A673 (cell line): ENCODE results near the gene PEX5. TPM values are rescaled to one million over a fixed set of nuclear protein-coding genes. Genes with fewer than 3 reads are reported as not detected.

Source experiments
- BruUV-seq: library from RNA; stranded (reverse); fragments of 400-500 nt; replicated peaks from 2 replicates; lab custom pipeline; 2021; lab: Mats Ljungman, UMichigan
- CTCF ChIA-PET: fragments of 300-600 bp; sonication (Branson Sonifier 250); formaldehyde crosslinking; loops from one replicate; lab custom pipeline; 2022; ENCODE audit warnings: antibody characterized with exemption; lab: Charles Lee
- POLR2A ChIA-PET: fragments of 300-600 bp; sonication (Branson Sonifier 250); formaldehyde crosslinking; loops from one replicate; lab custom pipeline; 2022; ENCODE audit warnings: antibody characterized with exemption; ENCODE audit not compliant: low non-redundant PET; lab: Charles Lee
- DNase-seq: peaks from one replicate; pipeline ENCODE4 v3.0.0-alpha.2; 2015; ENCODE audit warnings: low spot score
- H3K27ac ChIP-seq: fragments of 200-600 bp; sonication (generic); 2 replicates; pipeline ENCODE4 v1.5.1; 2016; ENCODE audit warnings: mixed run types, low read depth, mild to moderate bottlenecking, mixed read lengths, antibody characterized with exemption, low read length; ENCODE audit not compliant: poor library complexity, severe bottlenecking
- H3K27me3 ChIP-seq: fragments of 200-600 bp; sonication (generic); replicated peaks from 2 replicates; pipeline ENCODE4 v1.6.1; 2017; ENCODE audit warnings: mixed run types, low read depth, mild to moderate bottlenecking, mixed read lengths, antibody characterized with exemption, low read length; ENCODE audit not compliant: insufficient read depth, poor library complexity
- H3K36me3 ChIP-seq: fragments of 200-600 bp; sonication (generic); 2 replicates; pipeline ENCODE4 v1.6.1; 2016; ENCODE audit warnings: mixed run types, mild to moderate bottlenecking, mixed read lengths, antibody characterized with exemption, low read length; ENCODE audit not compliant: insufficient read depth, poor library complexity, severe bottlenecking
- H3K4me1 ChIP-seq: fragments of 200-600 bp; sonication (generic); 2 replicates; pipeline ENCODE4 v1.6.1; 2017; ENCODE audit warnings: mixed run types, mild to moderate bottlenecking, mixed read lengths, antibody characterized with exemption, low read length; ENCODE audit not compliant: insufficient read depth, poor library complexity, severe bottlenecking
- H3K4me3 ChIP-seq: fragments of 200-600 bp; sonication (generic); 2 replicates; pipeline ENCODE4 v1.5.1; 2016; ENCODE audit warnings: low read depth, mixed run types, mild to moderate bottlenecking, mixed read lengths, low read length; ENCODE audit not compliant: poor library complexity, severe bottlenecking
- H3K9me3 ChIP-seq: fragments of 200-600 bp; sonication (generic); 2 replicates; pipeline ENCODE4 v1.6.1; 2016; ENCODE audit warnings: mixed run types, low read depth, mild to moderate bottlenecking, mixed read lengths, antibody characterized with exemption, low read length; ENCODE audit not compliant: poor library complexity, severe bottlenecking
- CTCF ChIP-seq: fragments of 300-800, 200-600 bp; sonication (generic); conservative IDR thresholded peaks from 2 replicates; pipeline ENCODE4 v1.5.1; 2017; ENCODE audit warnings: low read depth, mild to moderate bottlenecking, antibody characterized with exemption, low read length, moderate library complexity, mixed read lengths
- EZH2 ChIP-seq: fragments of 200-600 bp; sonication (generic); IDR thresholded peaks from 2 replicates; pipeline ENCODE4 v1.6.1; 2017; ENCODE audit warnings: borderline replicate concordance, low read depth, mild to moderate bottlenecking, mixed read lengths, antibody characterized with exemption, low read length; ENCODE audit not compliant: poor library complexity, severe bottlenecking
- intact Hi-C: fragments of 100-400 bp; cut with micrococcal nuclease; formaldehyde crosslinking; loops from one replicate; pipeline ENCODE4 v1.10.0; 2022; ENCODE audit not compliant: unreplicated experiment
- total RNA-seq: library from RNA; stranded (reverse); gene quantifications from 2 replicates; pipeline ENCODE4 v1.2.3, GENCODE V29; 2021

Gene PEX5
- total RNA-seq, 1 experiment from 2014 or later, result 36.9 TPM

GRCh38 chr12:7150356-7150755 is 39.1 kb upstream of the PEX5 start:
- ChIA-PET CTCF (no interaction called here), POLR2A (no interaction called here)
- Histone ChIP-seq H3K27ac (no peak overlapping the region), H3K9me3 (no peaks in the 10 kb centered on the region), H3K4me1 (no peaks in the 10 kb centered on the region), H3K36me3 (no peaks in the 10 kb centered on the region), H3K27me3 (no peaks in the 10 kb centered on the region), H3K4me3 (no peak overlapping the region)
- no peak for DNase-seq
- BruUV-seq, result no TSS peak
- intact Hi-C loops, result no loop called here
- no peak for TF ChIP-seq EZH2
- no peak for TF ChIP-seq CTCF

- ChIA-PET POLR2A (no interaction called here), CTCF (no interaction called here)
- Histone ChIP-seq H3K27me3 (no peaks in the 10 kb centered on the region), H3K36me3 (no peaks in the 10 kb centered on the region), H3K4me1 (no peaks in the 10 kb centered on the region), H3K9me3 (no peaks in the 10 kb centered on the region), H3K27ac (no peak overlapping the region), H3K4me3 (no peak overlapping the region)
- TF ChIP-seq EZH2, result no peak
- no peak for TF ChIP-seq CTCF
- intact Hi-C loops, result no loop called here
- BruUV-seq, result no TSS peak
- DNase-seq, result no peak
These were observed 38.6 kb upstream of the PEX5 start for GRCh38 chr12:7150841-7151240.

- no peaks in the 10 kb centered on the region for H3K9me3 ChIP-seq
- CTCF ChIA-PET, result no interaction called here
- no peaks in the 10 kb centered on the region for H3K27me3 ChIP-seq
- no peak overlapping the region for H3K4me3 ChIP-seq
- no peaks in the 10 kb centered on the region for H3K4me1 ChIP-seq
- POLR2A ChIA-PET, result no interaction called here
- intact Hi-C loops, result no loop called here
- no peaks in the 10 kb centered on the region for H3K36me3 ChIP-seq
- TF ChIP-seq CTCF (no peak), EZH2 (no peak)
- no peak for DNase-seq
- H3K27ac ChIP-seq, result no peak overlapping the region
- no TSS peak for BruUV-seq
These were observed 38.0 kb upstream of the PEX5 start for GRCh38 chr12:7151532-7151931.
